Retinal pigment epithelial cell (primary cell): Measurements from ENCODE around the gene PSMF1.
A peak's percentile ranks its signal among the peaks of the same experiment; 100 is the strongest.

Experiments used
- DNase-seq: peaks from one replicate; pipeline ENCODE4 v3.0.0-alpha.2; 2010; ENCODE audit warnings: low read depth
- H3K4me3 ChIP-seq: 2 replicates; pipeline ENCODE4 v1.5.1; 2011; ENCODE audit warnings: mild to moderate bottlenecking, low read length, control low read depth, moderate library complexity
- TF ChIP-seq, protein P1 (sequence below): conservative IDR thresholded peaks from 2 replicates; pipeline ENCODE4 v1.5.1; 2011; ENCODE audit warnings: low read depth, low read length, control low read depth, inconsistent platforms

PSMF1 gene, protein sequence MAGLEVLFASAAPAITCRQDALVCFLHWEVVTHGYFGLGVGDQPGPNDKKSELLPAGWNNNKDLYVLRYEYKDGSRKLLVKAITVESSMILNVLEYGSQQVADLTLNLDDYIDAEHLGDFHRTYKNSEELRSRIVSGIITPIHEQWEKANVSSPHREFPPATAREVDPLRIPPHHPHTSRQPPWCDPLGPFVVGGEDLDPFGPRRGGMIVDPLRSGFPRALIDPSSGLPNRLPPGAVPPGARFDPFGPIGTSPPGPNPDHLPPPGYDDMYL

DNA sequence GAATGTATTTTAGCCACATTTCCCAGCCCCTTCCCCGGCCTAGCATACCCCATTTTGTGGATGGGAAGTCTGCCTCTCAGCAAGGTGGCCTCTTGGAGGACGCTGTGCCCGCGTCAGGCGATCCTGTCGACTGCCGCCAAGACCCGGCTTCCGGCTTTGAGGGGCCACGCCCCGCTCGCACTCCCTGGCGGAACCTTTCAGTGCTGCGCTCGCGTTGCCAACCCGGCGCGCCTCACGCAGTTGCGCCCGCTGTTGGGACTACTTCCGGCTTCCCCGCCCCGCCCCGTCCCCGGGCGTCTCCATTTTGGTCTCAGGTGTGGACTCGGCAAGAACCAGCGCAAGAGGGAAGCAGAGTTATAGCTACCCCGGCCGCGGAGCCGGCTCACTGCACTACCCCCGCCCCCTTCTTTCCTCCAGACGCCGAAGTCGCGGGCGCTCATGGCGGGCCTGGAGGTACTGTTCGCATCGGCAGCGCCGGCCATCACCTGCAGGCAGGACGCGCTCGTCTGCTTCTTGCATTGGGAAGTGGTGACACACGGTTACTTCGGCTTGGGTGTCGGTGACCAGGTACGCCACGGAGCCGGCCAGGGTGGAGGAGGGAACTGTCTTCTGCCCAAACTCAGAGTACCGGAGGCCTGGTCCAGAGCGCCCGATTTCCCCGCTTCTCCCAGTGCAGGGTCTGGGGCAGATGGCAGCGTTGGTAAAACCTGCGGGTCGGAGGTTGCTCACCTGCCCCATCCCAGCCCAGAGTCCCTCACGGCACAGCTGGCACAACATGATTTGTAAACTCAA lies at the start of gene PSMF1:
Gene PSMF1 (plus strand): TSS at position 267 of the 792 bp plus-strand sequence. CDS start 172 bp downstream, at position 439.
- DNase-seq = peak; percentile 71
- H3K4me3 ChIP-seq = peak within 1 kb of the TSS; percentile 99
- TF ChIP-seq, protein P1, sequence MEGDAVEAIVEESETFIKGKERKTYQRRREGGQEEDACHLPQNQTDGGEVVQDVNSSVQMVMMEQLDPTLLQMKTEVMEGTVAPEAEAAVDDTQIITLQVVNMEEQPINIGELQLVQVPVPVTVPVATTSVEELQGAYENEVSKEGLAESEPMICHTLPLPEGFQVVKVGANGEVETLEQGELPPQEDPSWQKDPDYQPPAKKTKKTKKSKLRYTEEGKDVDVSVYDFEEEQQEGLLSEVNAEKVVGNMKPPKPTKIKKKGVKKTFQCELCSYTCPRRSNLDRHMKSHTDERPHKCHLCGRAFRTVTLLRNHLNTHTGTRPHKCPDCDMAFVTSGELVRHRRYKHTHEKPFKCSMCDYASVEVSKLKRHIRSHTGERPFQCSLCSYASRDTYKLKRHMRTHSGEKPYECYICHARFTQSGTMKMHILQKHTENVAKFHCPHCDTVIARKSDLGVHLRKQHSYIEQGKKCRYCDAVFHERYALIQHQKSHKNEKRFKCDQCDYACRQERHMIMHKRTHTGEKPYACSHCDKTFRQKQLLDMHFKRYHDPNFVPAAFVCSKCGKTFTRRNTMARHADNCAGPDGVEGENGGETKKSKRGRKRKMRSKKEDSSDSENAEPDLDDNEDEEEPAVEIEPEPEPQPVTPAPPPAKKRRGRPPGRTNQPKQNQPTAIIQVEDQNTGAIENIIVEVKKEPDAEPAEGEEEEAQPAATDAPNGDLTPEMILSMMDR = no peak

DNA sequence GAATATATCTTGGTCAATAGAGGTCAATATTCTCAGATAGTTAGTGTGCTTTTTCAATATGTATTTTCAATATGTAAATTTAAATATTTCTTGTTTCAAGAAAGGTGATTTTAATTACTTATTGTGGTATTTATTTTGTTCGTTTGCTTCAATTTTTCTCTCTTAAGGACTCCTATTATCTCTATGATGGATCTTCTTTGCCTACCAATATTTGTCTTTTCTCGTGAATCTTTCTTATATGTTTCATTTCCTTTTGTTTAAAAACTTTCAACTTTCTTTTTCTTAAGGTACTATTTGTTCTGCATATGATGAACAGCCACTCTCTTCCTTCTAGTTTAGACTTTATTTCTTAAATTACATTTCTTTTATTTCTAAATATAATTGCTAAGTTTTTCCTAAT lies 46.1 kb upstream of the PSMF1 start:
- no peak for DNase-seq
- no peak overlapping the region for H3K4me3 ChIP-seq
- TF ChIP-seq, protein P1 = no peak

DNA sequence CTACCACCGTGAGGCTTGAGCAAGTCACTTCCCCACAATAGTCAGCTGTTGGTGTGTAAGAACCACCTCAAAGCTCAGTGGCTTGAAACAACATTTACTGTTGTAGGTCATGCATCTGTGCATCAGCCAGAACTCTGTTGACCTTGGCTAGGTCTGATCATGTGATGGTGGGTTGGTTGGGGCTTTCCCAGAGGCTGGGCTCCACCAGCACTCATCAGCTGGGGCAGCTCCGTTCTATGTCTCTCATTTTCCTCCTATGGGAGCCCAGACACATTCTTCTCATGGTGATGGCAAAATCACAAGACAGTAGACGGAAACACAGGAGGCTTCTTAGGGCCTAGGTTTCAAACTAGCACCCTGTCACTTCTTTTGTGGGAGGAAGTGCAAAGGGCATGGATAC lies 42.8 kb upstream of the PSMF1 start:
- TF ChIP-seq, protein P1 = no peak
- no peak overlapping the region for H3K4me3 ChIP-seq
- DNase-seq = no peak

DNA sequence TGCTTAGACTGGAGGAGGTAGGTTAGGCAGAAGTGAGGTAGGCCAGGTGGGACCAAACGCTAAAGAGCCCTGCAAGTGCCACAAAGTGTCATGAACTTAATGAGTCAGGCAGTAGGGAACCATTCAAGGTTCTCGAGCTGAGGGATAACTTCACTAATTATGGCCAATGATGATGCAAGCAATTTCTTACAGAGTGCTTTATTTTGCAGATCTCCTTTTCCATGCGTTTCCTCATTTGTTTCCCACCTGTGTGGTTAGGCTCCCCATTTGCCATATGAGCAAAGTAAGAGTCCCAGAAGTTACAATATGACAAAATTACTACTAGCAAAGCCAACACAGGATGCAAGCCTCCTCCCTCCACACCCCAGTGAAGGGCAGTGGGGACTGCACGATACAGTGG lies 36.5 kb upstream of the PSMF1 start:
- DNase-seq = no peak
- H3K4me3 ChIP-seq = no peak overlapping the region
- TF ChIP-seq, protein P1 = no peak

DNA sequence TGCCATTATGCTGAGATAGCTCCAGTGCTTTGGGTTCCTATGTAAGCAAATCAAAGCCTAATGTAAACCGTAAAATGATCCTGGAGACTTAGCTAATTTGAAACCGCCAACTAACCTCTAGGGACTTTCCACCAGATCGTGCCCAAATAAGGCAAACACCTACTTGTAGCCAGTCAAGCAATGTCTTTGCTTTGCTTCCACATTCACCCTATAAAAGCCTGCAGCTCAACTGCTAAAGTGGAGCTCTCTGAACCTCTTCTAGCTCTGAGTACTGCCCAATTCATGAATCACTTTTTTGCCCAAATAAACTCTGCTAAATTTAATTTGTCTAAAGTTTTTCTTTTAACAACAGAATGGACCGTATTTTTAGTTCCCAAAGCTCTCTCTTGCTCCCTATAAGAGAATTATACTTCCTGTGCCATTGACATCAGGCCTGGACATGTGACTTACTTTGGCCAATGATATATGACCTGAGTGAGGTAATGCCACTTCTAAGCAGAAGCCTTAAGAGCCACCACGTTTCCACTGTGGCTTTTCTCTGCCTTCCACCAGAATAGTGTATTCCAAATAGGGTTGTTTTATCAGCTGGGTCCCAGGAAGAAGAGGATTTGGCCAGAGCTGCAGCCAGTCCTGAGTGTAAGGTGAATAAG lies 34.8 kb upstream of the PSMF1 start:
- DNase-seq = no peak
- no peak overlapping the region for H3K4me3 ChIP-seq
- TF ChIP-seq, protein P1 = no peak

DNA sequence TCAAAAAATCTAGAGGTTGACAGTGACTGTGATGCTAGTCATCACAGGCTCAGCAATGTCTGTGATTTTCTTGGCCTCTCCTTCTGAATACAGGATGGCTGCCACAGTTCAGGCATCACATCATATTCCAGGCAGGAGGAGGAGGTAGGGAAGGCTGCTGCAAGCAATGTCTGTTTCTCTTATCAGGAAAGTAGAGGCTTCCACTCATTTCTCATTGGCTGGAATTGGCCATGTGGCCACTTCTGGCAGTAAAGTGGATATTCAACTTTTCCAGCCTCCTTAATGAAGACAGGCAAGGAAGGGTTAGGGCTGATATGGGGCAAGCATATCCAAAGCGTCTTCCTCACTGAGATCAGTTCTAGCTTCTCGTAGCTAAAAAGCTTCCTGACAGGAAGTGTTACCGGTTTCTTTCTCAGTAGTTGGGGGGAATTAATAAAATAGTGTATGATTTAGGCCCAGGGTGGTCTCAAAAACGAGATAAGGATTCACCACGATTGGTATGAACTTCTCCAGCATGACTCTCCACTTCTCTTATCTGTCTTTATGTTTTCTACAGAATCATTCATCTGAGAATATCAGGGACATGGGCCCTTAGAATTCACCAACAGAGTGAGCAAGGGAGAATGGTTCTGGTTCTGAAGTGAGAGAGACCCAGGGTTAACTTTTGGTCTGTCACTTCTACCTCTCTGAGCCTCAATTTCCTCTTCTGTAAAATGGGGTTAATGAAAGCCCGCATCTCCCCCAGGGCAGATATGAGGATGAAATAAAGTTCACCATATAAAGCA lies 32.7 kb upstream of the PSMF1 start:
- H3K4me3 ChIP-seq = no peak overlapping the region
- TF ChIP-seq, protein P1 = no peak
- DNase-seq = no peak
